ENCODE measurements around the gene MYO1E. TPM values are rescaled to one million over a fixed set of nuclear protein-coding genes. Genes with fewer than 3 reads are reported as not detected.

The MYO1E gene
- total RNA-seq, 1 donor from 2014 or later = 190 TPM

- Histone ChIP-seq H3K27me3 (ENCODE audit: control insufficient read depth, insufficient read depth, low read length) (no peaks in the 10 kb centered on the region), H3K4me3 (ENCODE audit: low read depth, low read length) (no peak overlapping the region), H3K36me3 (ENCODE audit: control insufficient read depth, insufficient read depth, low read length) (peaks cover 6% of the 10 kb centered on the region)
- DNase-seq (ENCODE audit: low read depth) = no peak
- no peak for TF ChIP-seq CTCF (IDR thresholded peaks at IDR 0.05; ENCODE audit: insufficient read depth, low read length, poor library complexity, severe bottlenecking)
Observed at GRCh38 chr15:59157840-59158700, 214.6 kb downstream of the MYO1E start.

GRCh38 chr15:59157396-59157795 lies 215.3 kb downstream of the MYO1E start:
- H3K36me3 ChIP-seq (ENCODE audit: control insufficient read depth, insufficient read depth, low read length) = peaks cover 6% of the 10 kb centered on the region
- TF ChIP-seq CTCF (IDR thresholded peaks at IDR 0.05; ENCODE audit: insufficient read depth, low read length, poor library complexity, severe bottlenecking) = no peak
- no peak for DNase-seq (ENCODE audit: low read depth)
- H3K27me3 ChIP-seq (ENCODE audit: control insufficient read depth, insufficient read depth, low read length) = no peaks in the 10 kb centered on the region
- no peak overlapping the region for H3K4me3 ChIP-seq (ENCODE audit: low read depth, low read length)

GRCh38 chr15:59155431-59155830 lies 217.2 kb downstream of the MYO1E start:
- no peak overlapping the region for H3K4me3 ChIP-seq (ENCODE audit: low read depth, low read length)
- DNase-seq (ENCODE audit: low read depth) = no peak
- H3K36me3 ChIP-seq (ENCODE audit: control insufficient read depth, insufficient read depth, low read length) = peaks cover 6% of the 10 kb centered on the region
- no peak for TF ChIP-seq CTCF (IDR thresholded peaks at IDR 0.05; ENCODE audit: insufficient read depth, low read length, poor library complexity, severe bottlenecking)
- H3K27me3 ChIP-seq (ENCODE audit: control insufficient read depth, insufficient read depth, low read length) = no peaks in the 10 kb centered on the region

- no peak for DNase-seq (ENCODE audit: low read depth)
- no peak overlapping the region for H3K4me3 ChIP-seq (ENCODE audit: low read depth, low read length)
- no peak for TF ChIP-seq CTCF (IDR thresholded peaks at IDR 0.05; ENCODE audit: insufficient read depth, low read length, poor library complexity, severe bottlenecking)
- H3K27me3 ChIP-seq (ENCODE audit: control insufficient read depth, insufficient read depth, low read length) = no peaks in the 10 kb centered on the region
- peaks cover 8% of the 10 kb centered on the region for H3K36me3 ChIP-seq (ENCODE audit: control insufficient read depth, insufficient read depth, low read length)
Observed at GRCh38 chr15:59154243-59154642, 218.4 kb downstream of the MYO1E start.

GRCh38 chr15:59153466-59153865 lies 219.2 kb downstream of the MYO1E start:
- no peak for TF ChIP-seq CTCF (IDR thresholded peaks at IDR 0.05; ENCODE audit: insufficient read depth, low read length, poor library complexity, severe bottlenecking)
- Histone ChIP-seq H3K36me3 (ENCODE audit: control insufficient read depth, insufficient read depth, low read length) (peaks cover 5% of the 10 kb centered on the region), H3K4me3 (ENCODE audit: low read depth, low read length) (no peak overlapping the region), H3K27me3 (ENCODE audit: control insufficient read depth, insufficient read depth, low read length) (no peaks in the 10 kb centered on the region)
- no peak for DNase-seq (ENCODE audit: low read depth)
